Spleen (tissue), 11 donors: ENCODE results near the gene SF3B5. TPM values are rescaled to one million over a fixed set of nuclear protein-coding genes. Genes with fewer than 3 reads are reported as not detected.

Experiments
- DNase-seq: peaks from one replicate; pipeline ENCODE4 v3.0.0-alpha.2; 2020
- H3K27ac ChIP-seq, 8 donors: fragments of 200-600 bp; sonication (generic) in 7 of 8; 1 replicate in 4 of 8; 2 replicates in 4 of 8; pipeline versions ENCODE4 v1.5.0 to v1.8.0; 2016 to 2021; ENCODE audit warnings: inconsistent platforms in 4 of 8, mild to moderate bottlenecking in 4 of 8, moderate library complexity in 1 of 8
- H3K27me3 ChIP-seq, 7 donors: fragments of 200-600 bp; sonication (generic) in 6 of 7; replicated peaks in 1 of 7; 1 replicate in 4 of 7; 2 replicates in 3 of 7; pipeline versions ENCODE4 v1.5.0 to v1.8.0; 2016 to 2021; ENCODE audit warnings: inconsistent platforms in 3 of 7, mild to moderate bottlenecking in 1 of 7
- H3K36me3 ChIP-seq, 6 donors: fragments of 200-600 bp; sonication (generic) in 5 of 6; 1 replicate in 4 of 6; 2 replicates in 2 of 6; pipeline versions ENCODE4 v1.5.0 to v1.8.0; 2016 to 2021; ENCODE audit warnings: inconsistent platforms in 2 of 6
- H3K4me1 ChIP-seq, 6 donors: fragments of 200-600 bp; sonication (generic) in 5 of 6; 1 replicate in 3 of 6; 2 replicates in 3 of 6; pipeline versions ENCODE4 v1.5.0 to v1.8.0; 2016 to 2021; ENCODE audit warnings: inconsistent platforms in 3 of 6
- H3K4me3 ChIP-seq, 8 donors: fragments of 200-600 bp; sonication (generic) in 7 of 8; 1 replicate in 4 of 8; 2 replicates in 4 of 8; pipeline versions ENCODE4 v1.5.0 to v1.8.0; 2016 to 2021; ENCODE audit warnings: inconsistent platforms in 4 of 8, mild to moderate bottlenecking in 4 of 8, moderate library complexity in 2 of 8
- H3K9me3 ChIP-seq, 8 donors: fragments of 200-600 bp; sonication (generic) in 7 of 8; 1 replicate in 4 of 8; 2 replicates in 4 of 8; pipeline versions ENCODE4 v1.5.0 to v1.8.0; 2016 to 2021; ENCODE audit warnings: inconsistent platforms in 4 of 8
- CTCF ChIP-seq, 11 experiments: fragments of 200-600 bp in 7 of 11; fragments of 450-650 bp in 4 of 11; sonication (generic) in 4 of 11; IDR thresholded peaks in 8 of 11; conservative IDR thresholded peaks in 3 of 11; 1 replicate in 7 of 11; 2 replicates in 4 of 11; pipeline versions ENCODE4 v1.4.0 to v1.8.0; 2016 to 2021; ENCODE audit warnings: antibody characterized with exemption in 11 of 11, inconsistent platforms in 4 of 11, mild to moderate bottlenecking in 1 of 11
- POLR2A ChIP-seq, 3 donors: fragments of 450-650 bp; IDR thresholded peaks; one replicate each; pipeline ENCODE4 v1.5.1; 2017; ENCODE audit warnings: antibody characterized with exemption in 3 of 3, mild to moderate bottlenecking in 1 of 3
- POLR2AphosphoS5 ChIP-seq, 3 donors: sonication (generic); formaldehyde crosslinking; IDR thresholded peaks; one replicate each; pipeline ENCODE4 v1.5.1; 2017; ENCODE audit warnings: antibody characterized with exemption in 3 of 3
- WGBS, 5 donors: extraction: QIAGEN DNeasy Blood & Tissue Kit in 3 of 5; methylation state at CpG; one replicate each; pipeline versions ENCODE4 v1.1.5 to v1.1.7; 2013 to 2018; 5-methylcytosine and 5-hydroxymethylcytosine counted together
- intact Hi-C: fragments of 100-400 bp; cut with DNase I; formaldehyde crosslinking; loops from one replicate; pipeline ENCODE4 v1.15.0; 2023; ENCODE audit warnings: low total_unique reads
- polyA plus RNA-seq, 3 donors: library from polyadenylated mRNA; stranded (reverse); fragments of 200-250 nt; gene quantifications; one replicate each; pipeline ENCODE4 v1.2.1, GENCODE V29; 2013
- total RNA-seq, 7 donors: library from RNA; depleted of rRNA in 3 of 7; stranded (reverse); fragments of >200 nt in 3 of 7; fragmentation: NEBNext Ultra II Directional in 4 of 7; extraction: Animal tissue kit (Norgen Biotek cat#: 25700) in 4 of 7; gene quantifications; one replicate each; pipeline versions ENCODE4 v1.1.0 to v1.2.1, GENCODE V29; 2016 to 2021
- donor health status: healthy with polysubstance abuse.
- donor health status: DM: no; HTN: no; CAD: no; lungs with moderate emphysema.
- donor health status: DM: no; HTN: no; CAD: no.
- donor health status: Bipolar disorder and iron deficiency.
- donor health status: healthy.
- donor health status: DM: no; HTN: no; CAD: no.
- donor health status: DM: yes; HTN: yes; CAD: no.

The SF3B5 gene
- total and polyA plus RNA-seq, 10 donors, result 80.1 to 236 (median 127) TPM

- Histone ChIP-seq H3K9me3 (no peaks in the 10 kb centered on the region), H3K27me3 (no peaks in the 10 kb centered on the region), H3K36me3 (no peaks in the 10 kb centered on the region), H3K27ac (peak overlapping the region in 7 of 8 donors; percentile 11 to 61 (median 29)), H3K4me3 (no peak overlapping the region), H3K4me1 (peaks cover 0 to 17% (median 5%) of the 10 kb centered on the region in 6 donors)
- TF ChIP-seq CTCF (IDR thresholded peaks at IDR 0.05 in 8 of 11, conservative IDR thresholded peaks at IDR 0.05 in 3 of 11) (no peak), POLR2AphosphoS5 (IDR thresholded peaks at IDR 0.05) (no peak), POLR2A (IDR thresholded peaks at IDR 0.05) (no peak)
- 22 to 42% (median 31%) methylated on average over 2 of the region's 2 CpGs for WGBS, 5 donors
- DNase-seq, result no peak
- intact Hi-C loops, result no loop called here
These were observed 28.0 kb upstream of the SF3B5 start for GRCh38 chr6:144123421-144123820.

GRCh38 chr6:144122861-144123260 is 27.5 kb upstream of the SF3B5 start:
- TF ChIP-seq POLR2A (IDR thresholded peaks at IDR 0.05) (no peak), POLR2AphosphoS5 (IDR thresholded peaks at IDR 0.05) (no peak), CTCF (IDR thresholded peaks at IDR 0.05 in 8 of 11, conservative IDR thresholded peaks at IDR 0.05 in 3 of 11) (no peak)
- Histone ChIP-seq H3K4me3 (no peak overlapping the region), H3K36me3 (no peaks in the 10 kb centered on the region), H3K9me3 (no peaks in the 10 kb centered on the region), H3K27me3 (no peaks in the 10 kb centered on the region), H3K27ac (peak overlapping the region in 3 of 8 donors; percentile 51 to 61 (median 57)), H3K4me1 (peaks cover 0 to 17% (median 5%) of the 10 kb centered on the region in 6 donors)
- no peak for DNase-seq
- intact Hi-C loops, result no loop called here

- H3K27ac ChIP-seq, result no peak overlapping the region
- intact Hi-C loops, result no loop called here
- H3K4me1 ChIP-seq, result peaks cover 0 to 16% (median 5%) of the 10 kb centered on the region in 6 donors
- 92 to 99% (median 94%) methylated on average over 5 of the region's 5 CpGs for WGBS, 5 donors
- H3K36me3 ChIP-seq, result no peaks in the 10 kb centered on the region
- H3K9me3 ChIP-seq, result no peaks in the 10 kb centered on the region
- H3K4me3 ChIP-seq, result no peak overlapping the region
- no peaks in the 10 kb centered on the region for H3K27me3 ChIP-seq
- DNase-seq, result no peak
- TF ChIP-seq POLR2AphosphoS5 (IDR thresholded peaks at IDR 0.05), result no peak
These were observed 24.0 kb upstream of the SF3B5 start for GRCh38 chr6:144119376-144119775.

- Histone ChIP-seq H3K36me3 (no peaks in the 10 kb centered on the region), H3K4me1 (no peaks in the 10 kb centered on the region), H3K27me3 (no peaks in the 10 kb centered on the region), H3K4me3 (no peak overlapping the region), H3K9me3 (no peaks in the 10 kb centered on the region), H3K27ac (no peak overlapping the region)
- DNase-seq, result no peak
- 92 to 99% (median 96%) methylated on average over 3 of the region's 3 CpGs for WGBS, 5 donors
- no peak for TF ChIP-seq CTCF (IDR thresholded peaks at IDR 0.05 in 8 of 11, conservative IDR thresholded peaks at IDR 0.05 in 3 of 11)
- intact Hi-C loops, result no loop called here
These were observed 19.8 kb upstream of the SF3B5 start for GRCh38 chr6:144115219-144115618.

GRCh38 chr6:144113366-144113765 is 18.0 kb upstream of the SF3B5 start:
- Histone ChIP-seq H3K4me3 (no peak overlapping the region), H3K27me3 (no peaks in the 10 kb centered on the region), H3K27ac (no peak overlapping the region), H3K4me1 (no peaks in the 10 kb centered on the region), H3K9me3 (no peaks in the 10 kb centered on the region), H3K36me3 (no peaks in the 10 kb centered on the region)
- no peak for DNase-seq
- intact Hi-C loops, result no loop called here
- 91 to 98% (median 94%) methylated on average over 6 of the region's 6 CpGs for WGBS, 5 donors
- TF ChIP-seq CTCF (IDR thresholded peaks at IDR 0.05 in 8 of 11, conservative IDR thresholded peaks at IDR 0.05 in 3 of 11) (no peak), POLR2A (IDR thresholded peaks at IDR 0.05) (no peak), POLR2AphosphoS5 (IDR thresholded peaks at IDR 0.05) (no peak)
